Endothelial cell of umbilical vein (primary cell): ENCODE data around the gene ELL2. TPM values are rescaled to one million over a fixed set of nuclear protein-coding genes. Genes with fewer than 3 reads are reported as not detected.

Experiments used
- BruUV-seq: library from RNA; stranded (reverse); fragments of 400-500 nt; replicated peaks from 2 replicates; lab custom pipeline; 2021; lab: Mats Ljungman, UMichigan
- CTCF ChIA-PET: fragments of 300-600, 350-600 bp; sonication (Branson Sonifier 250); formaldehyde crosslinking; loops from one replicate; lab custom pipeline; 2021; ENCODE audit warnings: antibody characterized with exemption, inconsistent platforms; lab: Charles Lee
- POLR2A ChIA-PET: fragments of 300-600, 350-600 bp; sonication (Branson Sonifier 250); formaldehyde crosslinking; loops from one replicate; lab custom pipeline; 2021; ENCODE audit warnings: antibody characterized with exemption, inconsistent platforms; lab: Charles Lee
- DNase-seq: peaks from one replicate; pipeline ENCODE4 v3.0.0-alpha.2; 2011; ENCODE audit warnings: low read depth, low spot score
- FAIRE-seq: peaks from 2 replicates; lab custom pipeline; 2011; peaks lifted over from hg19 to GRCh38; lab: Jason Lieb, UNC
- H2AFZ ChIP-seq: 2 replicates; pipeline ENCODE4 v1.6.0; 2012; ENCODE audit warnings: low read depth, low read length, control low read depth, inconsistent platforms
- H3K27ac ChIP-seq: 2 replicates; pipeline ENCODE4 v1.5.1; 2011; ENCODE audit warnings: low read depth, mild to moderate bottlenecking, control low read depth, low read length, moderate library complexity; ENCODE audit not compliant: insufficient read depth
- H3K27me3 ChIP-seq, 2 experiments: 2 replicates each; pipeline versions ENCODE4 v1.6.0 to v1.6.1; 2011; ENCODE audit warnings: low read length in 2 of 2, mixed read lengths in 1 of 2; ENCODE audit not compliant: control insufficient read depth in 2 of 2, insufficient read depth in 2 of 2
- H3K36me3 ChIP-seq, 2 experiments: 2 replicates in 1 of 2; 3 replicates in 1 of 2; pipeline ENCODE4 v1.5.1; 2011; ENCODE audit warnings: low read length in 2 of 2, mild to moderate bottlenecking in 1 of 2, moderate library complexity in 1 of 2; ENCODE audit not compliant: control insufficient read depth in 2 of 2, insufficient read depth in 2 of 2; ENCODE audit errors: extremely low read depth in 1 of 2
- H3K4me1 ChIP-seq: 3 replicates; pipeline ENCODE4 v1.5.1; 2011; ENCODE audit warnings: mild to moderate bottlenecking, low read length; ENCODE audit not compliant: control insufficient read depth, insufficient read depth; ENCODE audit errors: extremely low read depth
- H3K4me2 ChIP-seq: 2 replicates; pipeline ENCODE4 v1.6.1; 2011; ENCODE audit warnings: low read length, control low read depth, mixed read lengths; ENCODE audit not compliant: insufficient read depth
- H3K4me3 ChIP-seq, 3 experiments: fragments of 200-600 bp in 1 of 3; sonication (generic), shearing (Covaris generic) in 1 of 3; replicated peaks in 1 of 3; 2 replicates each; pipeline ENCODE4 v1.5.1; 2011 to 2016; ENCODE audit warnings: control low read depth in 3 of 3, low read length in 3 of 3, mild to moderate bottlenecking in 2 of 3, inconsistent platforms in 1 of 3, low read depth in 1 of 3, moderate library complexity in 1 of 3; ENCODE audit not compliant: insufficient read depth in 1 of 3
- H3K79me2 ChIP-seq: 2 replicates; pipeline ENCODE4 v1.6.0; 2012; ENCODE audit warnings: low read length, inconsistent platforms; ENCODE audit not compliant: control insufficient read depth, insufficient read depth
- H3K9ac ChIP-seq: replicated peaks from 2 replicates; pipeline ENCODE3; 2011; ENCODE audit warnings: low read length, control low read depth; ENCODE audit not compliant: insufficient read depth; ENCODE audit errors: extremely low read depth
- H3K9me1 ChIP-seq: replicated peaks from 3 replicates; pipeline ENCODE4 v1.6.0; 2011; ENCODE audit warnings: mild to moderate bottlenecking, low read length; ENCODE audit not compliant: control insufficient read depth, insufficient read depth; ENCODE audit errors: extremely low read depth
- H3K9me3 ChIP-seq: replicated peaks from 2 replicates; pipeline ENCODE4 v1.5.1; 2012; ENCODE audit warnings: low read length, inconsistent platforms; ENCODE audit not compliant: control insufficient read depth, insufficient read depth
- H4K20me1 ChIP-seq: replicated peaks from 2 replicates; pipeline ENCODE3; 2011; ENCODE audit warnings: mild to moderate bottlenecking, low read length; ENCODE audit not compliant: control insufficient read depth, insufficient read depth; ENCODE audit errors: extremely low read depth
- CTCF ChIP-seq, 2 donors: IDR thresholded peaks; 1 replicate in 1 of 2; 2 replicates in 1 of 2; pipeline ENCODE4 v1.5.1; 2011; ENCODE audit warnings: low read length in 2 of 2, mild to moderate bottlenecking in 2 of 2, moderate library complexity in 2 of 2, control low read depth in 1 of 2, inconsistent platforms in 1 of 2, low read depth in 1 of 2; ENCODE audit not compliant: insufficient read depth in 1 of 2; ENCODE audit errors: extremely low read depth in 1 of 2
- GATA2 ChIP-seq: IDR thresholded peaks from 2 replicates; pipeline ENCODE4 v1.7.0; 2011; ENCODE audit warnings: low read depth, mild to moderate bottlenecking, moderate library complexity, mixed read lengths, low read length; ENCODE audit not compliant: insufficient read length, insufficient read depth
- JUN ChIP-seq: IDR thresholded peaks from 2 replicates; pipeline ENCODE4 v1.6.1; 2011; ENCODE audit warnings: borderline replicate concordance, low read depth; ENCODE audit not compliant: insufficient read length, insufficient read depth
- MYC ChIP-seq: IDR thresholded peaks from one replicate; pipeline ENCODE4 v1.6.1; 2011; ENCODE audit warnings: mild to moderate bottlenecking, low read depth, low read length
- POLR2A ChIP-seq: IDR thresholded peaks from 2 replicates; pipeline ENCODE4 v1.6.1; 2012; ENCODE audit warnings: low read depth, mild to moderate bottlenecking, control low read depth, low read length
- POLR2AphosphoS5 ChIP-seq: IDR thresholded peaks from 2 replicates; pipeline ENCODE4 v1.6.1; 2012; ENCODE audit warnings: low read depth, mild to moderate bottlenecking, control low read depth, low read length, moderate library complexity; ENCODE audit not compliant: insufficient read depth
- dilution Hi-C: fragments of 300-500 bp; cut with MboI; formaldehyde crosslinking; loops from one replicate; pipeline ENCODE4 v1.15.0; 2019; ENCODE audit warnings: low sequenced_read_pairs; ENCODE audit not compliant: extremely low pct_ligation_motif_present
- intact Hi-C: fragments of 100-400 bp; cut with micrococcal nuclease; formaldehyde crosslinking; loops from one replicate; pipeline ENCODE4 v1.10.0; 2022
- polyA plus RNA-seq, 4 experiments: library from polyadenylated mRNA; depleted of rRNA in 3 of 4; stranded (reverse) in 3 of 4; unstranded in 1 of 4; fragments of >200 nt; gene quantifications; 2 replicates each; pipeline versions ENCODE4 v1.2.1 to v1.2.3, GENCODE V29; 2011 to 2012; ENCODE audit warnings: missing spikeins in 1 of 4
- total RNA-seq: library from RNA; stranded (reverse); gene quantifications from 2 replicates; pipeline ENCODE4 v1.2.3, GENCODE V29; 2021

Gene ELL2
- total and polyA plus RNA-seq, 2 donors (not counting 3 experiments of a cell fraction or from before 2014, with no cell fraction given) = 6.8 to 26.0 TPM

GRCh38 chr5:95962785-95963184 lies 1.1 kb upstream of the ELL2 start:
- no peak for DNase-seq
- dilution Hi-C loops (loop anchor here (25.0 kb wide), 1 partner anchor 375 kb away; no protein-coding TSS in a partner anchor), intact Hi-C loops (loop anchor here (5.0 kb wide), 3 partner anchors 230 to 445 kb away; partner anchors contain the start of genes RFESD and RHOBTB3)
- H2AFZ ChIP-seq = no peak overlapping the region
- H3K79me2 ChIP-seq = peaks cover 32% of the 10 kb centered on the region
- no peak overlapping the region for H3K9ac ChIP-seq
- no TSS peak for BruUV-seq
- no peak for FAIRE-seq
- no peaks in the 10 kb centered on the region for H3K9me1 ChIP-seq
- CTCF ChIA-PET = interaction anchor here (0.8 to 2.9 kb wide), 4 partner anchors 17 to 783 kb away, joined by 3 to 9 read pairs (median 4); no protein-coding TSS in a partner anchor
- no peak overlapping the region for H3K4me3 ChIP-seq
- H3K4me2 ChIP-seq = no peak overlapping the region
- no peaks in the 10 kb centered on the region for H4K20me1 ChIP-seq
- no peak overlapping the region for H3K27ac ChIP-seq
- POLR2A ChIA-PET = interaction anchor here (0.6 kb wide), 1 partner anchor 87 kb away, joined by 9 read pairs; no protein-coding TSS in a partner anchor
- TF ChIP-seq MYC (no peak), POLR2A (no peak), POLR2AphosphoS5 (no peak), JUN (no peak), GATA2 (no peak), CTCF (IDR thresholded peaks at IDR 0.05; ENCODE audit: extremely low read depth in 1 of 2, insufficient read depth in 1 of 2, low read depth in 1 of 2, low read length in 2 of 2) (no peak)
- H3K27me3 ChIP-seq = no peaks in the 10 kb centered on the region
- peaks cover 12% of the 10 kb centered on the region for H3K4me1 ChIP-seq
- no peaks in the 10 kb centered on the region for H3K36me3 ChIP-seq
- H3K9me3 ChIP-seq = no peaks in the 10 kb centered on the region
